NCI-H187 treated with DMSO at 0.1 percent for 48 hours (cell line): ENCODE measurements around the gene SLC3A2.

ENCODE experiments used
- DNase-seq: peaks from one replicate; lab custom pipeline; 2025; lab: John Stamatoyannopoulos, UW

Gene SLC3A2

DNA sequence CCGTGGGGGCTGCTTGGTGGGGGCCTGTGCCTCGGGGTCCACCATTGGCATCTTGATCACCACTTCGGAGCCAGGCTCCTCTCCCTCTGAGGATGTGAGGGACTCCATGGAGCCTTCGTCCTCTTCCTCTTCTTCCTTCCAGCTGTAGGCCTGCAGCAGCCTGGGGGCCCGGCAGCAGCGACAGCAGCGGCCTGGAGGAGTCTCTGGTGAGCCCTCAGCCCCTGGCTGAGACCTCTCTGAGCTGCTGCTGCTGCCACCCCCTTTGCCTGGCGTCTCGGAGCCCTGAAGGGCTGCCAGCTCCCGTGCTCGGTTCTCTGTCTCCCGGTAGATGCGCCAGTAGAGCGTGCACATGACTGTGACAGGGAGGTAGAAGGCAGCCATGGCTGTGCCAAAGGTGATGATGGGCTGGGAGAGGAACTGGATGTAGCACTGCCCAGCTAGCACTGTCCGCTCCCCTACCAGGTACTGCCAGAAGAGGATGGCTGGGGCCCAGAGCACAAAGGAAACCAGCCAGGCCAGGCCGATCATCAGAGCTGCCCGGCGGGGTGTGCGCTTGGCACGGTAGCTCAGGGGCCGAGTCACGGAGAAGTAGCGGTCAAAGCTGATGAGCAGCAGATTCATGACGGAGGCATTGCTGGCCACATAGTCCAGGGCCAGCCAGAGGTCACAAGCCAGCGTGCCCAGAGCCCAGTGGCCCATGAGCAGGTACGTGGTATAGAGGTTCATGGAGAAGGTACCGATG, 29.6 kb downstream of the SLC3A2 start:
- DNase-seq = no peak

DNA sequence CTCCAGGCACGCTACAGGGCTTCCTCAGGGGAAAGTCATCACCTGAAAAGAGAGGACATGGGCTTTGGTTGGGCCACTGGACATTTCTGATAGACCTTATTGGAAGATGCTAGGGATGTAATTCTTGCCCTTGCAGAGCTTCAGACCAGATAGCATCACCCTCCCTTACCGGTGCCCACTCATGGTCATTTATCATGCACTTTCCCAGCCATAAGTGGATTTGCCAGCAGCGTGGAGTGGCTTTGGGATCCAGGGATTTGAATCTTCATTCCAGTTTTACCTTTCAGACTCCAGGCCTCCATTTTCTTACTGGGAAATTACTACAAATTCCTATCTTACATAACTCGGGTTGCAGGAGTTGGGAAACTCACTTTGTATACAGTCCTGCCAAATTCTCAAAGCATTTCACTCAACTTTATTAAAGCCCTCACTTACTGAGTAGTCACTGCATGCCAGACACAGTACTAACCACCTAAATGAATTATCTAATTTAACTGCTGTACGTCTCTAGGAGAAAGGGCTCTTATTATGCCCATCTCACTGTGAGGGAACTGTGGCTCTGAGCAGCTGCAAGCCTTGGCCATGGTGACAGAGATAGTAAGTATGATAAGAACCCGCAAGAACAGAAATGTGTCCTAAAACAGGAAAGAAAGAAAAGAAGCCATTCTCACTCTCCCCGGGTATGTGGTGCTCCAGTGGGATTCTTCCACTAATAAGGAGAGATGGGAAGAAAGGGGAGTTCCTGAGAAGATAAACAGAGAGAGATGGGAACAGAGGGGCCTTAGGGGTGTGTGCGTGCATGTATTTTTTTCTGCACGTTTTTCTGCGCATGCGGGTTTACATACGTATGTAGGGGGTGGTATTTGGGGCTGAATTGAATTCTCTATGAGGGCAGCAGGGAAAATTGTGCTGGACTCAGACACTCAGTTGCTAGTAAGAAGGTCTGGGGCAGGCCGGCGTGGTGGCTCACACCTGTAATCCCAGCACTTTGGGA, 30.7 kb downstream of the SLC3A2 start:
- no peak for DNase-seq

DNA sequence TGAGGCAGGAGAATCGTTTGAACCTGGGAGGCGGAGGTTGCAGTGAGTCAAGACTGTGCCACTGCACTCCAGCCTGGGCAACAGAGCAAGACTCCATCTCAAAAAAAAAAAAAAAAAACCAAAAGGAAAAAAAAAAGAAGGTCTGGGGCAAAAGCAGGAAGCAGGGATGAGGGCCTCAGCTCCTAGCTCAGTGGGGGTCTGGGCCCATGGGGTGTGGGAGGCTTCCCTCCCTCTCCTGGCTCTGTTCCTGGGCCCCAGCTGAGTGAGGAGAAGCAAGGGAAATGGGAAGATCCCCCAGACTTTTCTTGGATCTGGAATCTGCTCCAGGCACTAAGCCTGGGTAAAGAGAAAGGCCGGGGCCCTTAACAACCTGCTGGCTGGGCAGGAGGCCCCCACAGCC, 31.6 kb downstream of the SLC3A2 start:
- DNase-seq = no peak

DNA sequence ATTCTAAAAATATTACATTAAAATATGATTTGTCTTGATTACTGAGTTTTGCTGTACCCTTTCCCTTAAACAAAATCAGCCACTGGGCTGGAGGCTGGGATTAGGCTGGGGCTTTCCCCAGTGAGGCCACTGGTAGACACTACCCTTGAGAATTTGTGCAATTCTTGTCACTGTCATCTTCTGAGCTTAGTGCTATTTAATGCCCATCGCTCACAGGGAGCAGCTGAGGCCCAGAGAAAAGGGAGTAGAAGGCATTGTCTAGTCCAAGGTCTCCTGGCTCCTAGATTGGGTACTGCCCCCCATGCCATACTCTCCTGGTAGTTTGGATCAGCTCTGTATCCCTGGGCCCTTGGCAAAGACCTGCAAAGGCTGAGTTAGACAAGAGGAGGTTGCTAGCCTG, 33.7 kb downstream of the SLC3A2 start:
- no peak for DNase-seq

DNA sequence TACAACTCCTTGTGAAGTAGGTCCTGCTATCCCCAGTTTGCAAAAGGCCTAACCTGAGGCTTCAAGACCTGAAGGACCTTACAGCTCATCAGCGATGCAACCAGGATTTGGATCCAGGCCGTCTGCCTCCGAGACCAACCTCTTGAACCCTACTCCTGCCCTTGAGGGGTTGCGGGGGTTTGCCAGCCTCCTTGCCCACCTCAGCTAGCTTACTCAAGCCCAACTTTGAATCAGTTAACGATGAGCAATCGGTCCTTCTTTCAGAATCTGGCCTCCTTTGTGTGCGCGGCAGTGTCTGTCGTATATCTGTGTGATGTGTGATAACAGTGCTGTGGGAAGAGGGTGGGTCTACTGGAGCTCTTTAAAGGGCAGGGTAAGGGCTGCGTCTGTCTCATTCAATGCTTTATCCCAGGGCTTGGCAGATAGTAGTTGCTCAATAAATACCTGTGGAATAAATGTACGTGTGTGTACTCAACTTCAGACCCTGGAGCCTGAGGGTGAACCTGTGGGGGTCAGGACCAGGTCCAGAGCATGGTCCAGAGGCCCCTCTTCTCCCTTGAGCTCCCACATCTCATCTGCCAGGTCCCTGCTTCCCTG, 37.3 kb downstream of the SLC3A2 start:
- no peak for DNase-seq

DNA sequence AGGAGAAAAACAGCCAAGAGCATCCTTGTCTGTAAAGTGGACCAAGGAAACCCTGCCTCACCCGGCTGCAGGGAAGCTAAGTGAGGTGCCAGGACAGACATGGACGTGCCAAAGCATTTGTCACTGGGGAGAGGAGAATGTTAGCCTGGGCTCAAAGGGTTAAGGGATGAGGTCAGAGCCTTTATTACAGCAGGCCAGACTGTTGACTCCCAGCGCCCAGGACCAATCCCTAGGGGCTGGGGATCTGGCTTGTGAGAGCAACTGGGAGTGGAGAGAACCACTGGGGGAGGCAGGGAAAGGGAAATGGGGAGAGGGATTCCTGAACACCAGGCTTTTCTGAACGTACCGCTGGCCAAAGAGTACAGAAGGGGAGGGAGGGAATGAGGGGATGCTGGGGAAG, 37.8 kb downstream of the SLC3A2 start:
- DNase-seq = no peak

DNA sequence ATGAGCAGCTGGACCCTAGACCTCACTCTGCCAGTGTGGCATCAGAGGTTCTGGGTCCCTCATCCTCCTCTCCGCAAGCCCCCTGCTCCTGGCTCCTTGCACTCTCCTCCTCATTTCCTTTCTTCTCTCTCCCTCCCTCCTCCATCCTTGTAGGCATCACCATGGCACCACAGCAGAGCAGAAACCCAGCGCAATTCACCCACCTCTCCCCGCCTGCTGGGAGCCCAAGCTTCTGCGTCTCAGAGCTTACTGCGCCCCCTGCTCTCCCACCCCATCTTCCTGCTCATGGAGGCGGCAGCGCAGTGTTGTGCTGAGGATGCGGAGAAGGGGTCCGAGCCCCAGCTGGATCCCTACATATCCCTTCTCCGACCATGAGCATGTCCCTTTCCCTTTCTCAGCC, 38.8 kb downstream of the SLC3A2 start:
- DNase-seq = no peak

DNA sequence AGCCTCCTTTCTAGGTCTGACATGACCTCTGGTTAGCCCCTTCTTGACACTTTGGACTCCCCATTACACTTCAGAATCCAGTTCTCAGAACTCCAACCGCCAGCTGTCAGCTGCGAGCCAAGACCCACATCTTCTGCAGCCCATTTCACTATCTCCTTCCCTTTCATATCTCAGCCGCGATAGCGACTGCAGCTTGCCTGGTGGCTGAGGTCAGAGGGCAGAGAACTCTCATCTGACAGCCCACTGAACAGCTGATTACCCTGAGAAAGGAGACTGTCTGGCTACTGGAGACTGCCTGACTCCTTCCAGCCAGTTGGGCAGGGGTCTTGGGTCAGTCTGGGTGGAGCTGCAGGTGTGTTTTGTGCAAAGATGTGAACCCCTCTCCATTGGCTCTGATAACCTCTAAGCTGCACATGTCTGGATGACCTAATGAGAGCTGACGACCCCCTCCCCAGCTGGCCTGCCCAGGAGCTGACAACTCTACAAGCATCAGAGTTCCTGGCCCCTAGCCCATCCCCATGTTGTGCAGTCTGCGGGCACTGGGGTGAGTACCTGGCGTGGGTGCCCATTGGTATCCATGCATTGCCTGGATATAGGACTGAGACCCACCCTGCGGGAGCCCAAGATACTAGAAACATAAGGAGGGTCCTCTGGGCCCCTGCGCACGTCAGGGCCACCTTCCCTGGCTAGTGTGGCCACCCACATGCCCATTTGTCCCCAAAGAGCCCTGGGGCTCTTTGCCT, 39.4 kb downstream of the SLC3A2 start:
- no peak for DNase-seq

DNA sequence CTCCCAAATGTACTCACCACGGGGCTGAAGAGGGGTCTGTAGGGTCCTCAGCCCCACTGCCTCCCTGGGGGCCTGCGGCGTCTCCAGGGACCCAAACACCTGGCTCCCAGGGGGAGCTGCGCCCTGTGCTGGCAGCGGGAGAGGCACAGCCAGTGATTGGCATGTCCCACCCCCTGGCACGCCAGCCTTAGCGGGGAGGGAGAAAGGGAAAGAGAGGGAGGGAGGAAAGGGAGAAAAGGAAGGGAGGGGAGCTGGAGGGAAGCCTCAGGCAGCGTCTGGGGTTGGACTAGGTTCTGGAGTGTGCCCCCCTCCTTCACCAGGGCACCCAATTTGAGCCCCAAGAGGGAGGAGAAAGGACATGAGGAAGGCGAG, 40.5 kb downstream of the SLC3A2 start, which contains the start of gene CHRM1:
TSS of gene CHRM1 (minus strand) at position 163 of the 372 bp plus-strand sequence. CDS start 10,263 bp downstream, outside the sequence.
- no peak for DNase-seq

DNA sequence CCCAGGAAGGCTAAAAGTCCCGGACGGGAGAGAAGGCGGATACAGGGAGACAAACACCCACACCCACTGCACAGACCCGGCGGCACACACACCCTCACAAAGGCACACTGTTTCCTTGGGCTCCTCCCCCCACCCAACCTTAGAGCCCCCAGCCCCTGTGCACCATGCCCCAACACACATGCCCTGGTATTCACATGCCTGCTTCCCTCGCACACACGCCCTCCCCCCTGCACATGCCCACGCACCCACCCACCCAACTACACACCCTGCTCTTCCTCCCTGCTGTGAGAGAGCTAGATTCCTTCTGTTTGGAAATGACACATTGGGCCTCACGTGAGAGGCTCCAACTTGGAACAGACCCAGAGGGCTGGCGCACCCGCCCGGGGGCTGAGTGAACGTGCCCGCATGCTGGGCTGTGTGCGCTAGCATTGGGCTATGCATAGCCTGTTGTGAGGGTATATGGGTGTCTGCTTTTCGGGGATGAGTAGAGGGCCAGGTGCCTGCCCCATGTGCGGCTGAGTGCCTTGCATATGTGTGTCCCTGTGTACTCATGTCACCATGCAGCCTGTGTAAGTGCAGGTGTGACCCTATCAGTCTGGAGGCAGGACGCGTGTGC, 41.0 kb downstream of the SLC3A2 start:
- DNase-seq = no peak

DNA sequence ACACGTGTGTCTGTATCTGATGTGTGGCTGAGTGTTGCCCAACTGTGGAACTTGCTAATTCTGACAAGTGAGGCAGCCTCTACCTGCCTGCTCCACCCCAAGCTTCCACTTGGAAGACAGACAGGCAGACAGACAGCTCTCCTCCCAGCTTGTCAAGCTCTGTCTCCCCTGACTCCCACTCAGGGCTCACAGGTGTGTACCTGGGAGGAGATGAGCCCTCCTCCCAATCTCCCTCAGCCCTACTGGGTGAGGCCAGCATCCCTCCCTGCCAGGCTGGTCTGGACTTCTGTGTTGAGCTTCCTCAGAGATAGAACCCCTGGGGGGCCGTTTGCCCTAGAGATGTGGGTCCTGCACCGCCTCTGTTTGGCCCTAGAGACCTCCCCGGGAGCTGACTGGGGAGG, 41.5 kb downstream of the SLC3A2 start:
- no peak for DNase-seq

DNA sequence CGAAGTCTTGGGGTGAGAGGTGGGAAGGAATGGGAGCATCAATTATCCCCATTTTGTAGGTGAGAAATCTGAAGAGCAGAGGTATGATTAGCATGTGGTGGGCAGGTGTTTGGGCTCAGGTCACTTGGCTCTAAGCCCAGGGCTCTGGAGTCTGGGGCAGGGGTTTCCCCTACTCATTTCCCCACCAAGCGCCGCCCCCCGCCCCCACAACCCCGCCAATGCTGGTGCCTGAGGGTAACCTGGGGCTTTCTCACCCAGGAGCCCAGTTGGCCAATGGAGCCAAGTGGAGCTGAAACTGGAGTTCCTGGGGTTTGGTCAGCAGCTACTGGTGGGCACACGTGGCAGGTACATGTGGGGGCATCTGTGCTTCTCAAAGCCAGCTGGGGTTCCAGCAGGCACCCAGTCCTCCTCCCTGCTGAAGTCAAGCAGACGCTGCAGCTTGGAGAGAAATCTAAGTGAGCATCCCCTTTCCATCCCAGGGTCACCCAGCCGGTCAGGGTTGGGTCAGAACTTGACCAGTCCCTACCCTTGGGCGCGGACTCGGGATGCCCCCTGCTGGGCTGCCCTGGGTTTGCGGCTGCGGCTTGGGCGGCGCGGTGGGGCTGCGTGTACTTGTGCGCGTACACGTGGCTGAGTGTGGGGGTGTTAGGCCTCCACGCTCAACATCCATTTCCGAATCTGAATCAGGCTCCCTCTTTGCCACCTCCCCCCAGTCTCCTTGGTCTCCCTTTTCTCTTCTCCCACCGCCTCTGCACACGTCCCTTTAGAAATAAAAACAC, 42.1 kb downstream of the SLC3A2 start:
- DNase-seq = no peak

DNA sequence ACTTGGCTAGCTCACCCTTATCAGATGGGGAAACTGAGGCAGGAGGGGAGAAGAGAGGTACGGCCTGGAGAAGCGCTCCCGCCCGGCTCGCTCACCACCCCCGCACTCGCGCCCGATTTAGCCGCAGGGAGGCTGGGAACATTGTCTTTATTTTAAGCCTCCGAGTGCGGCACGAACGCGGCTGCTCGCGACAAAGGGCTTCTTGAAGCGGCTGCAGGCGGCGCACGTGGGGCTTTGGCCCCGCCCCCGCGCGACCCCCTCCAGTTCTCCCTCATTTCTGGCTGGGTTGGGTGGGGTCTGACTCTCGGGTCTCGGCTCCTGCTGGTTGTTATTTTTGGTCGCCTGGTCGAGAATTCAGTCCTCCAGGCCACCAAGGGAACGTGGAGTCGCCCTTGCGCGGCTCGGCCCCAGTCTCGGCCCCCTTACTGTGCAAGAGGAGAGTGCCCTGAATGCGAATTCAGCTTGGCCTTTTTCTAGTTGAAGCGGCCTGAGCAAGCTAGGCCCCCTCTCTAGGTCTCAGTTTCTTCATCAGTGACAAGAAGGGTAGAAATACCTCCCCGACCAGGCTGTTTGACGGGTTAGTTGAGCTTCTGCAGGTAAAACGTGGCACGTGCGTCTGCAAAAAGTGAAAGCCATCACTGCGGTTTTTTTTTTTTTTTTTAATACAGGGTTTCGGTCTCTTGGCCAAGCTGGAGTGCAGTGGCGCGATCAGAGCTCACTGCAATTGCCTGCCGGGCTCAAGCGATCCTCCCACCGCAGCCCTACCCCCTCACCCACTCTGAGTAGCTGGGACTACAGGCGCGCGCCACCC, 43.1 kb downstream of the SLC3A2 start:
- no peak for DNase-seq

DNA sequence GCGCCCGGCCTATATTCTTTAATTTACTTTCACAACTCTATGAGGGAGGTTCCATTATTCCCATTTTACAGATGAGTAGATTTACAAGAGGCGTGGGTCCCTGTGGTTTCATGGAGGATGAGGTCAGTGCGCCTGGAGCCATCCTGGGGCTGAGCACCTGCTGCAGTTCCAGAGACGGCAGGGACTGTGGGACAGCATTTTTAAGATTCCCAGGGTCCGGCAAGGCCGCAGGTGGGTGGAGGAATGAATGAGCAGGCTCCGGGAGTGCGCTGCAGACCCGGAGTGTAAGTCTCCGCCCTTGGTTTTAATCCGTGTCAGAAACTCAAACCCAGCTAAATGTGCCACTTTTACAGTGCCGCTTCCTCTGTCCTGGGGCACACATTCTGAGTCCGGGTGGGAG, 44.6 kb downstream of the SLC3A2 start:
- DNase-seq = no peak

DNA sequence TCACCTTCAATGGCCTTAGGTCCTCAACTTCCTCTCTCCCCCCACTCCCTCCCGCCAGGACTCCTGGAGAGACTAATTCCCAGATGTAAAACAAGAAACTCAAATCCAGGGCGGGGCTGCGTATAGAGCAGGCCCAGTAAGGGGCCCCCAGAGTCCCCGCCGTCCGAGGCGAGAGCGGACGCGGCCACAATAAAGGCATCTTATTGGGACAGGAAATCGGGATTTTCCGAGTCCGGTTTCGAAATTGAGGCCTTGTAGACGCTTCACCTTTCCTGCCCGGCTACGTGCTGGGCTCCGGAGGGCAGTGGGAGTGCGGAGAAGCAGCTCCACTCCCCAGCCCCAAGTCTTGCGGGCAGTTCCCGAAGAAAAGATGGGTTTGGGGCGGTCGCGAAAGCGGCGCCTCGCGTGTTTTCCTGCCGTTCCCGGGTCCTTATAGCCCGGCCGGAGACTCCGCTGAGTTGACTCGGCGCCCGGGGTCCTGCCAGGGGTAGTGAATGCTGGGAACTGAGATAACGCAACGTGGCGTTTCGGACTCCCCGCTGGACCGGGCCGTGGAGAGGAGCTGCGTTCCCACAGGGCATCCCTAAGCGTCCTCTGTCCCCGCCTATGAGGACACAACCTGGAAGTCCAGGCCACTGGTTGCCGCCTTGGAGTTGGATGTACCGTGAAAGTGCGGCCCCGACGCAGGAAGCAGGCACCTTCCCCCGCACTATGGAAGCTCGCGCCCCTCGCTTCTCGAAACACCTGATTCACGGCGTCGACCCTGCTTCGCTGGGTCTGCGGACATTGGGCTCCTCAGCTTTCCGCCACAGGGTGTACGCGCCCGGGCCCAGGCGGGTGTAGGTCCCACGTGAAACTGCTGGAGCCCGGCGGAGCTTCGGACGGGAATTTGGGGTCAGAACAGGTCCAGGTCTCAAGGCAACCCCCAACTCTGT, 45.3 kb downstream of the SLC3A2 start:
- no peak for DNase-seq

DNA sequence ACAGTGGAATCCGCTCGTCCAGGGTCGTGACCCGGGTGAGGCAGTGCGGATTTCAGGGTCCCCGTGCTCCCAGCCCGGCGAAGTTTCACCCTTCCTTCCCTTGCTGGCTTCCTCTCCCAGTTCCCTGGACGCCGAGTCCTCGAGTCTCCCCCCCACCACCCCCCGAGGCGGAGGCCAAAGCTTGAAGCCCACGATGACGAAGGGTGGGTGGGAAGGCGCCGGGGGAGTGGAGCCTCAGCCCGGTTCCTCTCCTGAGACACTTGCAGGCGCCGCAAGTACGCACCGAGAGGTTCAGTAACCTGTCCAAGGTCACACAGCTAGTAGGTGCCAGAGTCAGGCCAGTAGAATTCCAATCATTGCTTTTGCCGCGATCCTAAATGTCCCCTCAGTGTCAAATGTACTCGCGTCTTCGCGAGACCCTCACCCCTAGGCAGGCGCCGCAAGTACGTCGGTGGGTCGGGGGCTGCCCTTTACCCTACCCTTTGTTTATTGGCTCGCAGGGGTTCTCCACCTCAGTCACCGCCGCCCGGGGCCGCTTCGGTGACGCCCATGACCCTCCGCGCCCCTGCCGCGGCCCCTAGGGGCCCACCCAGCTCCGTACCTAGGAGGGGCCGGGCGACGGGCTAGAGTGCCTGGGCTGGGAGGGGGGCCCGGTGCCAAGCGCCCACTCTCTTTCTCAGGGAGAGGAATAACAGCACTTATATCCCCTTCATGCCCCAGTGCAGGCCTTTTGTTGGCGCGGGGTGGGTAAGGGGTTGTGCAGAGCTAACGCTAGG, 46.2 kb downstream of the SLC3A2 start:
- DNase-seq = no peak

DNA sequence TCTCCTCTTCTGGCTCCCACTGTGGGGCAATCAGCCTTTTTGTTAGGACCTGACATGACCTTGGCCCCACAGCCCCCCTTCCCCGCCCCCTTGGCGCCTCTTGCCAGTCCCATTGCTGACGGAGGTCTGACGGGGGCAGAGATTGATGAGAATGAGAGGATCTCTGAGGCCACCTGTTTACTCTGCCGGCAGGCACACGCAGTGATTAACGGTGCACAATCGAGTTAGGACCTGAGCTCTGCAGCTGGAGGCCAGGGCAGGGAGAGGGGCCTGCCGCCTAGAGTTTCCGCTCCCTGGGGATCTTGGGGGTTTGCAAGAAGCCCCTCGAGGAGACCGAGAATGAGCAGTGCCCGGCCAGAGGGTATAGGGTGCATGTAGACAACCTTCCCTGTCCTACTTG, 47.3 kb downstream of the SLC3A2 start:
- no peak for DNase-seq

DNA sequence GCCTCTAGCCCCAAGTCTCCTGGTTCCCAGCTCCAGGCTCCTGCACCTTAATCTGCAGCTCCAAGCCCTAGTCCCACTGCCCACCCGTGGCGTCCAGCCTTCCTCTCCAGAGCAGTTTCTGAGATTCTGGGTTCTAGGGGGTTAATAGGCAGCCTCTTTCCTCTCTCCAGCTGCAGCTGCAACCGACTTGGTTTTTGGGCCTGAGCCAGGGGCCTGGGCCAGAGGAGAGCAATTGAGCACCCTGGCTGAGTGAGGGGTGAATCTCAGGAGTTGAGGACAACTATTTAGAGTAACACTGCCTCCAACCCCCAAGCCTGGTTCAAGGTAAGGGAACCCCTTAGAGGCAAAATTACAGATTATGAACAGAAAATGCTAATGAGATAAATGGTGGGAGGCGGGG, 49.5 kb downstream of the SLC3A2 start:
- DNase-seq = no peak
